ENCODE results near the gene CSNK1A1.
A peak's percentile ranks its signal among the peaks of the same experiment; 100 is the strongest.
"Not testable (repeated sequence)": the region's sequence is repeated elsewhere in the genome, so short reads cannot be mapped to it uniquely, and the experiment has no call there.

CSNK1A1 gene

DNA sequence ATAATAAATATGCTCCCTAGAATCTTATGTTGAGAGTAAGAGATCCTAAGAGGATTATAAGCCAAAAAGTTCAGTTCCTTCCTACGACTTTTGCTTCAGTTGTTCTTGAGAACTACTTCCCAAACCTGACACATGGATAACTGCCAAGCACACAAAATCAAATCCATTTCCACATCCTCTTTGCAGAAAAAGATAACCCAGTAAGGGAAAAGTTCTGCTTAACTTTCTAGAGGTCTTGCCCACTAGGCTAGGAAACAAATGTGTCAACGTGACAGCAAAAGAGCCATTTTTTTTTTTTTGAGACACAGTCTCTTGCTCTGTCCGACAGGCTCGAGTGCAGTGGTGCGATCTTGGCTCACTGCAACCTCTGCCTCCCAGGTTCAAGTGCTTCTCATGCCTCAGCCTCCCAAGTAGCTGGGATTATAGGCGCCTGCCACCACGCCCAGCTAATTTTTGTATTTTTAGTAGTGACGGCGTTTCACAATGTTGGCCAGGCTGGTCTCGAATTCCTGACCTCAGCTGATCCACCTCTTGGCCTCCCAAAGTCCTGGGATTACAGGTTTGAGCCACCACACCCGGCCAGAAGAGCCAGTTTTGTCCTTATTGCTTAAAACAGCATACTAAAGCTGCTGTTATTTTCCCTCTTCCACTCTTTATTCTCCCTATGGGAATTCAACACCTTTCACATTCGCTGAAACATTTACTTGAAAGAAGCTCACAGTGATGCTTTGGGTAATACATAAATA is 24.2 kb downstream of the CSNK1A1 start:
- DNase-seq = no peak

DNA sequence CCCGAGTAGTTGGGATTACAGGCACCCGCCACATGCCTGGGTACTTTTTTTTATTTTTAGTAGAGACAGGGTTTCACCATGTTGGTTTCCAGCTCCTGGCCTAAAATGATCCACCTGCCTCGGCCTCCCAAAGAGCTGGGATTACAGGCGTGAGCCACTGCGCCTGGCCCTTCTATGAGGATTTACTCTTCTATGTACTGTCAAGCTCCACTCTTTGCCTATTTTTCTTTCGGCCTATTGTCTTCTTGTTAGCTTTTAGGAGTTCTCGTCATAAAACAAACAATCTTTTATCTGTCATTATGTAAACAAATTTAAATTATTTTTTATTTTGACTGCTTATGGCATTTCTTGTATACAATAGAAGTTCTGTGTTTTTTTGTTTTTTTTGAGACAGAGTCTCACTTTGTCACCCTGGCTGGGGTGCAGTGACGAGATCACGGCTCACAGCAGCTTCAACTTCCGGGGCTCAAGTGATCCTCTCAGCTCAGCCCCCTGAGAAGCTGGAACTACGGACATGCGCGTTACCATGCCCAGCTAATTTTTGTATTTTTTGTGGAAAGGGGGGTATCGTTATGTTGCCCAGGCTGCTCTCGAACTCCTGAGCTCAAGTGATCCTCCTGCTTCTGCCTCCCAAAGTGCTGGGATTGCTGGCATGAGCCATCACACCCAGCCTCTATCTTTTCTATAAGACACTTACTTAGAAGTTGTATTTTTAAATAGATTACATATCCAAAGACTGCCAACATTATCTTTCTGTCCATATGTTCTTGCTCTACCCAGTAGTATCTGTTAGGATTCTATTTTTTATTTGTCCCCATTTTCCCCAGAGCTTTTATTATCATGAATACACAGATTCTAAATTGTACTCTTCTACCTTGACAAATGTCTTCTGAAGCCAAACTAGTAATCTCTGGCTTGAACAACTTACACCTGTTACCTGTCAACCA is 29.2 kb downstream of the CSNK1A1 start:
- no peak for DNase-seq

DNA sequence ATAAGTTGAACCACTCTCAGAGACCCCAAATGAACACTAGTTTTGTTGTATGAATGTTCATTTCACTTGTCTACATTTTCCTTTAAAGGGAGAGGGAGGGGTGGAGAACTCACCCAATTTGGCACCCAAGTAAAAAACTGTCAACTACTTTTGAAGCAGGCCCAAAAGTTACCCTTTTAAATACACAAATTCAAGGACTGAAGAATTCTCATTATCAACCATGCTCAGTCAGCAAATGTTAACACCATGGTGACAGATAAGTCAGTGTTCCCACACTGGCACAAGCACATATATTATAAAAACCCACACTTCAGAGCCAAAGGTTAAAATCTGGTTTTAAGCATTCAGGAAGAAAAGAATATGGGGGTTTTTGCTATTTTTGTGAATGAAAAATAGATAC is 31.6 kb downstream of the CSNK1A1 start:
- no peak for DNase-seq

DNA sequence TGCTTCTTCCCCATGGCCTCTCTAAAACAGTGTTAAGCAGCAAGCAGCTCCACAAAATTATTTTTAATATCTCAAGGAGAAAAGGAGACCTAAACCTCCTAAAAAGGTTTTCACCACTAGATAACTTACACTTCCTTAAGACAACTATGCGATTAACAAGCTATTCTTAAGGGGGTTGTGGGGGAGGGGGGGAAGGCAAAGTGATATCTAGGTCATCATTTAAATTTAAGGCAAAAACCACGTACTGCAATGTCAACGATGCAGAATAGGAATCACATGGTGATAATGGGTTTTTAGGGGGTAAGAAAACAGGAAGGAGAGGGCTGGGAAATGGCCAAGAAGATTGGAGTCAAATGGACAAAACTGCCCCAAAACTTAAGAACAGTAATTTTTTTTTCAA is 32.6 kb downstream of the CSNK1A1 start:
- DNase-seq = no peak

DNA sequence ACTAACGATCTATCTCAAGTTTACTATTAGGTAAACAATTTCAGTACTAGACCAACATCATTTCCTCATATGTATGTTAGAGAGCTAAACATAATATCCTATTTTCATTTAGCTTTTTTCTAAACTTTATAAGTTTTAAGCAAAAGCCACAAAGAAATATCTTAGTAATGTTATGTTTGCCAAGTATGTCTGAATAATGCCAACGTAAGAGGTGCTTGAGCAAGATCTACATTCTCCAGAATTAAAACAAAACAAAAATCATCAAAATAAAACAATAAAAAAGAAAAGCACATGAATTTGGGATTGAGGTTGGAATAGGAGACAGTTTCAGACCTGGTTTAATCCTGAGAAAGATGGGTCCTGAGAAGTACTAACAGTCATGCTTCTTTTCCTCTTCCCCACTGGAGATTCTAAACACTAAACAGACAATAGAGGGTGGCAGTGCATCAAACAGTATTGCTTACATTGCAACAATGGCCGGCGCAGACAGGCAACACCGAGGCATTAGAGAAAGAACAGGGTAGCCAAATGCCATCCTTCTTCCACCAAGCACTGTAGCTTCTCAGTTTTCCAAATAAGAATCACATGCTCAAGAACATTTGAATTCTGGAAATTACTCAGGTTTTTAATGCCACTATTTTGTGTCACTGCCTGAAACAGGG is 33.6 kb downstream of the CSNK1A1 start:
- no peak for DNase-seq

DNA sequence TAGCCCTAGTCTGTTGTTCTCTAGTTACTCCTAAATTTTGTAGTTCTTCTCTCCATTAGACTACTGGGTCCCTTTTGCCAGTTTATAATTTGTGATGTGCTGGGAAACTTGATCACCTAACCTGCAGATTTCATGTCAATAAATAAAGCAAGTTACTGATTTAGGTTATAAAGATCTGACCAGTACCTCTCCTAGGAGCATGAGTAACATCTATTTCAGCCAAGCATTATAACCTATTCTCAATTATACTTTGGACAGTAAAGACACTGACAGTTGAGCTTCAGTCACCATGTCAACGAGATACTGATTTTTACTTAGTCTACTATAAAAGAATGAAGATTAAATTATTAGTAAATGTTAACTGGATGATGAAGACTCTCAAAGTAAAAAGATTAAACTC is 36.7 kb downstream of the CSNK1A1 start:
- no peak for DNase-seq

DNA sequence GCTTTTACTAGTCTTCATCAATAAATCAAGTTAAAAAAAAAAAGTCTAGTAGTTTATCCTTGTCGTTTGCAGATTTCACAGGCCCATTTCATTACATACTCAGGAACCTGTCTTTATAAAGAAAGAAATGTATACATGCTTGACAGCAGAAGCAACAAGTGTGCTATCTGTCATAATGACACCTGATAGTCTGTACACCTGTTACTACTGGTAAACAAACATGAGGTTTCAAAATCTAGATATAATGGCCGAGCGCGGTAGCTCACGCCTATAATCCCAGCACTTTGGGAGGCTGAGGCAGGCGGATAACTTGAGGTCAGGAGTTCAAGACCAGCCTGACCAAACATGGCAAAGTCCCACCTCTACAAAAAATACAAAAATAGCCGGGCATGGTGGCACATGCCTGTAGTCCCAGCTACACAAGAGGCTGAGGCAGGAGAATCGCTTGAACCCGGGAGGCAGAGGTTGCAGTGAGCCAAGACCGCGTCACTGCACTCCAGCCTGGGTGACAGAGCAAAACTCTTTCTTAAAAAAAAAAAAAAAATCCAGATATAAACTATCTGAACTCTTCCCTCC is 37.8 kb downstream of the CSNK1A1 start:
- not testable (repeated sequence) for DNase-seq

DNA sequence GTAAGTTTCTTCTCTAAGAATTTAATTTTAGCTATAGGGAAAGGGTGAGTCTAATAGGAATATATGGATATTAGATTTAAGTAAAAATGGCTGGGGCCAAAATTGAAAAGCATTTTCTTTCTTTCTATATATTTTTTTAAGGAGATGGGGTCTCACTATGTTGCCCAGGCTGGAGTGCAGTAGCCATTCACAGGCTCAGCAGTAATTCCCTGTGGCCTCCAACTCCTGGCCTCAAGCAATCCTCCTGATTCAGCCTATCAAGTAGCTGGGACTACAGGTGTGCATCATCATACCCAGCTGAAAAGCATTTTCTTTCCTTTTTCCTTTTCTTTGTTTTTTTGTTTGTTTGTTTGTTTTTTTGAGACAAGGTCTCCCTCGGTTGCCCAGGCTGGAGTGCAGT is 41.1 kb downstream of the CSNK1A1 start:
- no peak for DNase-seq

DNA sequence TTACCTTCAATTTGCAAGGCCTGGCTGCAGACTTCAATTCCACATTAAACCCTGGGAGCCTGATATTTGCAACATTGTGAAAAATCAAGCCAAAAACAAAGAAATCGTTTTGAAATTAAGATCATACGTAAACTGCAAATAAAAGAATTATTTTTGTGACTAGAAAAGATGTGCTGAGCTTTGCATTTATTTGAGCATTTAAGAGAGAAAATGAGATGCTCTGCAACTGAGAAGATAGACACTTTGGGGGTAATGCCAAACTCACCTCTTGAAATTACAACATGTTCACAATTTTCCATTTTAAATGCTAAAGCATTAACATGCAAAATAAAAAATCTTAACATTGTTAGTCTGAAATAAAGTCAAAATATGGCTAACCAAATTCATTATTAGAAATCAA is 46.6 kb downstream of the CSNK1A1 start:
- DNase-seq = no peak

DNA sequence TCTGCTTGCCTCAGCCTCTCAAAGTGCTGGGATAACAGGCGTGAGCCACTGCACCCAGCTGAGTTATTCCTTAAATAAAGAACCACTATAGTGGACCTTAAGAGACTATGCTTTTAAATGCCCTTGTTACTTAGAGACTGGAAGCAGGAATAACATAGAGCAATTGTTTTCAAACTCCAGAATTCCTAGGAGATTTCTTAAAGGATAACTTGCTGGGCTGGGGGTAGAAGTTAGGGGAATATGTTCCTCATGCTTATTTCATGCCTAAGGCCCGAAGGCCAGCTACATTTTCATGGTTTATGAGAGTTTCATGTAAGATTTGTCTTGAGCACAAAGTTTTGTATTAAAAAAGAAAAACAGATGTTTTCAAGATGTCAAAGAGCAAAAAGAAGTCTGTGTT is 48.2 kb downstream of the CSNK1A1 start:
- DNase-seq = no peak

DNA sequence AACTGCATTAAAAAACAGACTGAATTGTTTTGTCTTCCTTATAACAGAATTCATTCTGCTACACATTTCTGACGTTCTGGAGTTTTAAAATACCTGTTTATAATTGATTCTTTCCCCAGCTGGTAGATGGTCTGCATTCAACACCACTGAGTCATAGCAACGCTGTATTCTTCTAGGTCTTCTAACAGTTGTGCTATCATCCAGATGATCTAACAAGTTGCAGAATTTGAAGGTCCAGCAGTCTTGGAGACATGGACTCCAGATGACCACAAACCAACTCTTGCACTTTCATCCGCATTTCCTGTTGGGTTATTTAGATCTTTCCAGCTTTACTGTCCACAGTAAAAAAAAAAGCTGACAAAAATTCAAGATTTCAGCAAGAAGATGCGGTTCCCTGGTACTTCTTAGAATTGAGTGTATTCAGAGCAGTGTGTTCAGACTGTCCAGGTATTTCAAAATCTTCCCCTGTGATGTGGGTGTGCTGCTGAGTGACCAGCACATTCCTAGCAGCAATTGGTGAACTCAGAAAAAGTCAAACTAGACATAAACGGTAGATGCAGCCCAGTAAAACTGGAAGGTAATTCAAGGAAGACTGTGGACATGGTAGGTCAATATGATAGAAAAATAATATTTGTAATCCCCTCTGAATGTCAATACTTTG is 50.2 kb downstream of the CSNK1A1 start:
- no peak for DNase-seq

DNA sequence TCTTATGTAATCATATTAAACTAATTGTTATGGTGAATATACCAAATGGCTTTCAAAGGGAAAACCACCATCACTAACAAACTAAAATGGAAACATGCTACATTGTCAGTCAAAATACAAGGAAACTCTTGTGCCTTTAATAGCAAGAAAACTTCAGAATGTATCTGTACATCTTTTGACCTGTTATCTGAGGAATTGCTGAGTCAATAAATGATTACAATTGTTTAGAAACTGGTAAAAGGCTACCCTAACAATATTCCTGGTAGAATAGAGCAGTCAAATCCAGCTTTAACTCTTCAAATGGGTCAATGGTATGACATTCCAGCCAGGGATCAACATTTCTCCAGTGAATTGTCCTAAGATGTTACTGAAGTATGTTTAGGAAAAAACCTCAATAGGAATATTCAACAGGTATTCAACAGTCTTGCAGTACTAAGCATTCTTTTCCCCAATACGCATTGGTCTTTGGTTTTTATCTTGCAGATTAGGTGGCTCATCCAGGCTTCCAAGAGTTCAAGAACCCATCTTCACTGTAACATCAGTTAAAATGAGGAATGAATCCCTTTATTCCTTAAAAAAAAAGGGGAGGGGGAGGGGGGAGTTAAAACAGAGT is 52.4 kb downstream of the CSNK1A1 start:
- DNase-seq = no peak

DNA sequence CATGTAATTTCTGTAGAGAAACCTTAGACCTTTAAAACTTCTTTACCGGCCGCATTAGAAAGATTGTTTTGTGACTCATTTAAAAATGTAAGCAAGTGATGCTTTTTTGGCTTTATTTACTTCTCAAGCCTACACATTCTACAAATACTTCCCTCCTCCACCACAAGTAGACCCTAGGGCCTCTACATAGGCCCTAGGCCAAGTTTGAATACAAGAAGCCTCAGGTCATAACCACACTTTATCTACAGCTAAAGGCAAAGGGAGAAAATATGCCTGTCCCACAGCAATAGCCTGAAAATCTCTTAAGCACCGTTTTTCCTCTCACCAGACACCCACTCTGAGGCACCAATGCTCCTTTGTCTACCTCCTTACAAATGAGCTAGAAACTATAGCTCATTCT is 53.9 kb downstream of the CSNK1A1 start:
- peak; percentile 83 for DNase-seq

DNA sequence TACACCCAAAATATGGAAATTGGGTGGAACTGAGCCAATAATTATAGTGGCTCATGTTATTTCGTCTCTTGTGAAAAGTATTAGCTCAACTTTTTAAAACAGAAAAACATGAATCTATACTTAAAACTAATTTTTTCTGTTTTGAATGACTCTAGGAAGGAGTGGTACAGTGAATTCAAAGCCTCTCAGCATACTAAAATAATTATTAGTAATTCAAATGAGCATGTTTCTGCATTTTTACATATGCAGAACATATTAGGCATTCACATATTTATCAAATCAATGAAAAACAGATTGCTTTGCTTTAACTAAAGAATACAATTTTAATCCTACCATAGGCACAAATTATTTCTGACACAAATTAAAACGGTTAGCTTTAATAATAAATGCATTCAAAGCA is 54.3 kb downstream of the CSNK1A1 start:
- DNase-seq = no peak

DNA sequence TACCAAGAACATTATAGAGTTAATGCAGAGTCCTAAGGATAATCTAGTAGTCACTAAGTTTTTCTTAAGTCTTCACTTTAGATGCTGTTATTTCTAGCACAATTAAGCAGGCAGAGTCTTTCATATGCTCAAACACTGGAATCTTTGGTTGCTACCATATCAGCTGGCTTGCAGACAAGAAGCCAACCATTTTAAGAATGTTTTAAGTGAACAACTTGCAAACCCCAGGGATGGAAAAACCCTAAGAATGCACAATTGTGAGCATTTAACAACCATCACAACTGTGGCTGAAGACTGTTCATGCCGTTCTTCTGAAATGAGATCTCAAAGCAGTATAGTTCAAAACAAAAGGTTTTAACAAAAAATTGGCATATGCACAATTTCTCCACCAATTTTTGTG is 55.1 kb downstream of the CSNK1A1 start:
- no peak for DNase-seq

DNA sequence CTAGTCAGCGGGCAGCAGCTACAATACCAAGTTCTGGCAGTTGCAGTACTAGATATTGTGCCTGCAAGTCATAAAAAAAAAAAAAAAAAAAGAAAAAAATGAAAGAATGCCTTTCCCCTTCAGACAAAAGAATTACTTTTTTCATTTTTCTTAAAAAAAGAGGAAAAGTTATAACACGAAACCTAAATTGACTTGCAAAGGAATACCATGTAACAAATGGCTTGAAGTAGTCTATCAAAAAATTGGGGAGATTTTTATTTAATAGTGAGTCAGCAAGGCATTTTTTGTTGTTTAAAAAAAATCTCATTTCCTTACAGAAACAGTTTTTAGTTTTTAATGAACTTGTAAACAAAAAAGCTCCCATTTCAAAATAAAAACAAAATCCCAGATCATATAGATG is 55.6 kb downstream of the CSNK1A1 start:
- no peak for DNase-seq

DNA sequence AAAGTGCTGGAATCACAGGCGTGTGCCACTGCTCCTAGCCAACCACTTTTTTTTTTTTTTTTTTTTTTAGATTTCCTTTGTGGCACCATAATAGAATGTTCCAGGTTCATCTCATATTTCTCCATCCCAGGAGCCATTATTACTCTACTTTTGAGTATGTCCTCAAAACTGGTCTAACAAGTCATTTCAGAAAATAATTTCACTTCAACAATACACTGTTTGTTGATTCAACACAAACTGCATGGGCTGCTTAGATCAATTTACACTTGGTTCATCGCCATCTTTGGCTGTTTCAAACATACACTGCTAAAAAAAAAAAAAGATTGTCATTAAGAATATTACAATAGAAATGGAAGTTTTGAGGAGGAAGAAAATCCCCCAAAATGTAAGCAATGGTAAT is 57.9 kb downstream of the CSNK1A1 start:
- no peak for DNase-seq

DNA sequence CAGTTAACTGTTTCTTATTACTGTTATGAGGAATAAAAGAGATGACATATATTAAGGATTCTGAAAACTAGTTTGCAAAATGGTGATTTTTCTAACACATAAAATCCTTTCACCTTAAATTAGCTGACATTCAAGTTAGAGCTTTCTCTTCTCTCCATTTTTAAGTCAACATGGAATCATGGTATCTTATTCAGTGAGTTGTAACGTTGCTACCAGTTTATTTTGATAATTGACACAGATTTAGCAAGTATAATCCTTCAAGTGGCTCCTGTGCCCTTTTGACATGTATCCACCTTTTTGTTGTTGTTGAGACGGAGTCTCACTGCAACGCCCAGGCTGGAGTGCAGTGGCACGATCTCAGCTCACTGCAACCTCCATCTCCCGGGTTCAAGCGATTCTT is 58.5 kb downstream of the CSNK1A1 start:
- no peak for DNase-seq

DNA sequence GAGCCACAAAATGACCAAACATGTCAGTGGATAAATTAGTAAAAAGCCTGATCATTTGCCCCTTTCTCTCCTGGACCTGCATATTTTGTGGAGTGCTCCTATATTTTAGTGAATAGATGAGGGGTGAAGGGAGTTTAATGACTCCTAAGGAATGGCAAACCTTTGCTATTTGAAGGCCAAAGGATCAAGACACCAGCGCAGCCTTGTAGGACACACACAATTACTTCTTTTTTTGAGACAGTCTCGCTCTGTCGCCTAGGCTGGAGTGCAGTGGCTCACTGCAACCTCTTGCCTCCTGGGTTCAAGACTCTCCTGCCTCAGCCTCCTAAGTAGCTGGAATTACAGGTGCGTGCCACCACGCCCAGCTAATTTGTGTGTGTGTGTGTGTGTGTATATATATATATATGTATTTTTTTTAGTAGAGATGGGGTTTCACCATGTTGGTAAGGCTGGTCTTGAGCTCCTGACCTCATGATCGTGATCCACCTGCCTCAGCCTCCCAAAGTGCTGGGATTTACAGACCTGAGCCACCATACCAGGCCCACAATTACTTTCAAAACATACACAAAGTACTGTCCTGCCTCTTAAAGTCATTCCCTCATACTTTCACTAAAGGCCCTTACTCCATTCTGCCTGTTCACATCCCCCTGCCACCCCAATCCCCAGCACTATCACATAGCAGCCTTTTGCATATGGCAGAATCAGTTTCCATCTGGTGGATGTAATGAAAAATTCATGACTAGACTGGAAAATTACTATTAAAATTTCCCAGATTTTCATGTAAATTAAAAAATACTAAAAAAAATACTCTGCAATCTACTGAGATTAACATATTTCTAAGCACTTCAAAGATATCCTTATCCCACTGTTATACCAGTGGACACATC is 60.4 kb downstream of the CSNK1A1 start:
- DNase-seq = no peak

DNA sequence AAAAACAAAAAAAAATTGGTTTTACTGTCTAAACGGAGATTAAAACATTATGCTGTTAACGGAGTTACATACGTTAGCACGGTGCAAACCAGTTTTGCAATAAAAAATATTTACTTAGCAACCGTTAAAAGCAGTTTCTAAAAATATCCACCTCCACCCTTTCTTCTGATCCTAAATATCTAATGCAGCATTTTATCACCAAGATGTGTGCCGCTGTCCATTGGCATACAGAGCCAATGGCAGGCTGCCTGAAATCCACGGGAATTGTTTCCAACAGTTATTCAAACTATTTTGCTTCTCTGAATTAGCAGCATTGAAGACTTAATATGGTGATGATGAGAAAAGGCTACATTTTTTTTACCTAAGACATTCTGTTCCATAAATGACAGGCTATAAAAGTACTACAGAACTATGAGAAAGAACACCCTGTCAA is 61.6 kb downstream of the CSNK1A1 start:
- DNase-seq = peak; percentile 76

DNA sequence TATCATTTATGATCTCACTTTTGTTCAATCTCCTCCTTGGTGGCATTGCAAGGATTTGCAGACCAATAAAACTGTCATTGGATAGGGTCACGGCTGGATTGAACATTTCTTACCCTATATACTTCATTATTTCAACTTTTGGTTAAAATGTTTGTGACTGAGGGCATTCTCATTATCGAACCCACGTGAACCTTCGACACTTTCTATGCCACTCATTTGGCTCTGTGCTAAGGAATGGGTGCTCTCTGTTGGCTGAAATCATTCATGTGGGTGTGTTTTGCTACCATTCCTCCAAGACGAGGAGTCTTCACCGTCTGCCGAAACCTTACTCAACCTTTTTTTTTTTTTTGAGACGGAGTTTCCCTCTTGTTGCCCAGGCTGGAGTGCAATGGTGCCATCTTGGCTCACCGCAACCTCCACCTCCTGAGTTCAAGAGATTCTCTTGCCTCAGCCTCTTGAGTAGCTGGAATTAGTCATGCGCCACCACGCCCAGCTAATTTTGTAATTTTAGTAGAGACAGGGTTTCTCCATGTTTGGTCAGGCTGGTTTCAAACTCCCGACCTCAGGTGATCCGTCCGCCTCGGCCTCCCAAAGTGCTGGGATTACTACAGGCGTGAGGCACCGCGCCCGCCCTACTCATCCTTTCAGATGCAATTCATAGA is 62.5 kb downstream of the CSNK1A1 start:
- DNase-seq = no peak

Data from right hindlimb (tissue), 1 donor.